OCI-LY1 (cell line): ENCODE data around the gene SLC27A4.

Source experiments
- H2AFZ ChIP-seq: fragments of 200-600 bp; sonication (generic), shearing (Covaris generic); 2 replicates; pipeline ENCODE4 v1.6.0; 2014; ENCODE audit warnings: antibody characterized with exemption, mild to moderate bottlenecking, low read length
- H3F3A ChIP-seq: fragments of 200-600 bp; sonication (generic), shearing (Covaris generic); 2 replicates; pipeline ENCODE4 v1.6.0; 2014; ENCODE audit warnings: mild to moderate bottlenecking, antibody characterized with exemption, low read length, moderate library complexity; ENCODE audit not compliant: insufficient read depth
- H3K27ac ChIP-seq: fragments of 200-600 bp; sonication (generic); 2 replicates; pipeline ENCODE4 v1.5.1; 2014; ENCODE audit warnings: low read length, mixed run types, mild to moderate bottlenecking, low read depth; ENCODE audit not compliant: poor library complexity, severe bottlenecking
- H3K27me3 ChIP-seq: fragments of 200-600 bp; sonication (generic); 2 replicates; pipeline ENCODE4 v1.6.0; 2014; ENCODE audit warnings: antibody characterized with exemption, mild to moderate bottlenecking, low read length, moderate library complexity; ENCODE audit not compliant: insufficient read depth
- H3K36me3 ChIP-seq: fragments of 200-600 bp; sonication (generic); 2 replicates; pipeline ENCODE4 v1.6.1; 2014; ENCODE audit warnings: mild to moderate bottlenecking, antibody characterized with exemption, low read length, moderate library complexity, mixed read lengths; ENCODE audit not compliant: insufficient read depth
- H3K4me1 ChIP-seq: fragments of 200-600 bp; sonication (generic); 2 replicates; pipeline ENCODE4 v1.5.1; 2014; ENCODE audit warnings: mild to moderate bottlenecking, low read length, moderate library complexity; ENCODE audit not compliant: insufficient read depth, severe bottlenecking
- H3K4me2 ChIP-seq: fragments of 200-600 bp; sonication (generic), shearing (Covaris generic); 2 replicates; pipeline ENCODE4 v1.6.1; 2014; ENCODE audit warnings: low read length
- H3K4me3 ChIP-seq: fragments of 200-600 bp; sonication (generic); 2 replicates; pipeline ENCODE4 v1.5.1; 2014; ENCODE audit warnings: low read length, low read depth, mild to moderate bottlenecking, mixed read lengths; ENCODE audit not compliant: poor library complexity, severe bottlenecking
- H3K79me2 ChIP-seq: fragments of 200-600 bp; shearing (Covaris generic); 2 replicates; pipeline ENCODE4 v1.6.1; 2016; ENCODE audit warnings: mixed run types, low read length, mixed read lengths; ENCODE audit not compliant: insufficient read depth
- H3K9ac ChIP-seq: fragments of 200-600 bp; sonication (generic), shearing (Covaris generic); 2 replicates; pipeline ENCODE4 v1.6.1; 2014; ENCODE audit warnings: mild to moderate bottlenecking, low read length, mixed read lengths
- H3K9me2 ChIP-seq: fragments of 200-600 bp; sonication (generic), shearing (Covaris generic); 2 replicates; pipeline ENCODE4 v1.6.1; 2014; ENCODE audit warnings: low read depth, mild to moderate bottlenecking, low read length, mixed read lengths
- H3K9me3 ChIP-seq: fragments of 200-600 bp; shearing (Covaris generic); 2 replicates; pipeline ENCODE4 v1.6.1; 2014; ENCODE audit warnings: low read length, mixed read lengths
- H4K20me1 ChIP-seq: fragments of 200-600 bp; sonication (generic), shearing (Covaris generic); 2 replicates; pipeline ENCODE4 v1.6.0; 2016; ENCODE audit warnings: mild to moderate bottlenecking, low read length; ENCODE audit not compliant: insufficient read depth
- EZH2 ChIP-seq: fragments of 200-600 bp; sonication (generic), shearing (Covaris generic); IDR thresholded peaks from 2 replicates; pipeline ENCODE4 v1.8.0; 2017; ENCODE audit warnings: borderline replicate concordance, mixed run types, mild to moderate bottlenecking, antibody characterized with exemption, low read length, moderate library complexity, mixed read lengths
- TF ChIP-seq, protein P1 (sequence below): fragments of 200-600 bp; sonication (generic), shearing (Covaris generic); IDR thresholded peaks from 2 replicates; pipeline ENCODE4 v1.5.1; 2017; ENCODE audit warnings: mild to moderate bottlenecking, antibody characterized with exemption, low read length, moderate library complexity, mixed read lengths

The SLC27A4 gene

DNA sequence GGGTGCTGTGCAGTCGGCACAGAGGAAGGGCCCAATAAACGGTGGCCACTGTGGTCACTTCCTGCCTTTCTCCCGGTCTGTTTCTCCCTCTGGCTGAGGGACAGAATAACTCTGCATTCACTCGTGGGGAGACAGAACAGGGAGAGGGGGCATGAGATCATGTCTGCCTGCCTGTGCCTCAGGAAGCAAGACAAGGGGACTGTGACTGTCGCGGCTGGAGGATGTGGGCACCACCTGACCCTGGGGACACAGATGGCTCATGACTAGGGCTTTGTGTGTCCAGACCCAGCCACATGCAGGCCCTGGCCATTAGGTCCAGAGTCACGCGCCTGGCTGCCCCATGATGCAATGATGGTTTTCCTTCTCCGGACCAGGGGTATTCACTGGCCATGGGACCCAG, 23.9 kb upstream of the SLC27A4 start:
- Histone ChIP-seq H3K27ac (no peak overlapping the region), H3K36me3 (peaks cover 47% of the 10 kb centered on the region), H3K4me3 (no peak overlapping the region), H2AFZ (no peak overlapping the region), H3K4me2 (no peak overlapping the region), H3F3A (no peaks in the 10 kb centered on the region), H3K27me3 (no peaks in the 10 kb centered on the region), H3K79me2 (no peaks in the 10 kb centered on the region), H3K4me1 (peaks cover 5% of the 10 kb centered on the region), H4K20me1 (no peaks in the 10 kb centered on the region), H3K9me2 (no peaks in the 10 kb centered on the region), H3K9me3 (no peaks in the 10 kb centered on the region), H3K9ac (no peak overlapping the region)
- TF ChIP-seq EZH2 = no peak
- TF ChIP-seq, protein P1, sequence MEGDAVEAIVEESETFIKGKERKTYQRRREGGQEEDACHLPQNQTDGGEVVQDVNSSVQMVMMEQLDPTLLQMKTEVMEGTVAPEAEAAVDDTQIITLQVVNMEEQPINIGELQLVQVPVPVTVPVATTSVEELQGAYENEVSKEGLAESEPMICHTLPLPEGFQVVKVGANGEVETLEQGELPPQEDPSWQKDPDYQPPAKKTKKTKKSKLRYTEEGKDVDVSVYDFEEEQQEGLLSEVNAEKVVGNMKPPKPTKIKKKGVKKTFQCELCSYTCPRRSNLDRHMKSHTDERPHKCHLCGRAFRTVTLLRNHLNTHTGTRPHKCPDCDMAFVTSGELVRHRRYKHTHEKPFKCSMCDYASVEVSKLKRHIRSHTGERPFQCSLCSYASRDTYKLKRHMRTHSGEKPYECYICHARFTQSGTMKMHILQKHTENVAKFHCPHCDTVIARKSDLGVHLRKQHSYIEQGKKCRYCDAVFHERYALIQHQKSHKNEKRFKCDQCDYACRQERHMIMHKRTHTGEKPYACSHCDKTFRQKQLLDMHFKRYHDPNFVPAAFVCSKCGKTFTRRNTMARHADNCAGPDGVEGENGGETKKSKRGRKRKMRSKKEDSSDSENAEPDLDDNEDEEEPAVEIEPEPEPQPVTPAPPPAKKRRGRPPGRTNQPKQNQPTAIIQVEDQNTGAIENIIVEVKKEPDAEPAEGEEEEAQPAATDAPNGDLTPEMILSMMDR = no peak

GRCh38 chr9:128317629-128318028, 22.7 kb upstream of the SLC27A4 start:
- Histone ChIP-seq H3K4me2 (no peak overlapping the region), H3K27me3 (no peaks in the 10 kb centered on the region), H3K9me3 (no peaks in the 10 kb centered on the region), H3K4me3 (no peak overlapping the region), H2AFZ (no peak overlapping the region), H3K9me2 (no peaks in the 10 kb centered on the region), H4K20me1 (no peaks in the 10 kb centered on the region), H3K9ac (no peak overlapping the region), H3K27ac (no peak overlapping the region), H3K79me2 (no peaks in the 10 kb centered on the region), H3K4me1 (peaks cover 10% of the 10 kb centered on the region), H3F3A (no peaks in the 10 kb centered on the region), H3K36me3 (peaks cover 45% of the 10 kb centered on the region)
- TF ChIP-seq, protein P1 = no peak
- no peak for TF ChIP-seq EZH2

- no peak overlapping the region for H3K27ac ChIP-seq
- H3K36me3 ChIP-seq = peaks cover 42% of the 10 kb centered on the region; the same call in 1 of the 2 replicates
- H3K27me3 ChIP-seq = no peaks in the 10 kb centered on the region
- TF ChIP-seq, protein P1 = no peak
- no peak for TF ChIP-seq EZH2
- H3K9ac ChIP-seq = peak overlapping the region; percentile 88
- no peaks in the 10 kb centered on the region for H4K20me1 ChIP-seq
- no peak overlapping the region for H2AFZ ChIP-seq
- H3K4me2 ChIP-seq = peak overlapping the region; percentile 98
- H3K9me3 ChIP-seq = no peaks in the 10 kb centered on the region
- H3F3A ChIP-seq = no peaks in the 10 kb centered on the region
- H3K4me1 ChIP-seq = peaks cover 25% of the 10 kb centered on the region
- peak overlapping the region; percentile 89 for H3K4me3 ChIP-seq
- no peaks in the 10 kb centered on the region for H3K9me2 ChIP-seq
- peaks cover 8% of the 10 kb centered on the region for H3K79me2 ChIP-seq
Observed at GRCh38 chr9:128321343-128321742, 19.0 kb upstream of the SLC27A4 start.
